ENCODE data around the gene HPCAL1. TPM values are rescaled to one million over a fixed set of nuclear protein-coding genes. Genes with fewer than 3 reads are reported as not detected.

HPCAL1 gene
- total RNA-seq, 1 experiment from 2014 or later: 26.9 TPM

DNA sequence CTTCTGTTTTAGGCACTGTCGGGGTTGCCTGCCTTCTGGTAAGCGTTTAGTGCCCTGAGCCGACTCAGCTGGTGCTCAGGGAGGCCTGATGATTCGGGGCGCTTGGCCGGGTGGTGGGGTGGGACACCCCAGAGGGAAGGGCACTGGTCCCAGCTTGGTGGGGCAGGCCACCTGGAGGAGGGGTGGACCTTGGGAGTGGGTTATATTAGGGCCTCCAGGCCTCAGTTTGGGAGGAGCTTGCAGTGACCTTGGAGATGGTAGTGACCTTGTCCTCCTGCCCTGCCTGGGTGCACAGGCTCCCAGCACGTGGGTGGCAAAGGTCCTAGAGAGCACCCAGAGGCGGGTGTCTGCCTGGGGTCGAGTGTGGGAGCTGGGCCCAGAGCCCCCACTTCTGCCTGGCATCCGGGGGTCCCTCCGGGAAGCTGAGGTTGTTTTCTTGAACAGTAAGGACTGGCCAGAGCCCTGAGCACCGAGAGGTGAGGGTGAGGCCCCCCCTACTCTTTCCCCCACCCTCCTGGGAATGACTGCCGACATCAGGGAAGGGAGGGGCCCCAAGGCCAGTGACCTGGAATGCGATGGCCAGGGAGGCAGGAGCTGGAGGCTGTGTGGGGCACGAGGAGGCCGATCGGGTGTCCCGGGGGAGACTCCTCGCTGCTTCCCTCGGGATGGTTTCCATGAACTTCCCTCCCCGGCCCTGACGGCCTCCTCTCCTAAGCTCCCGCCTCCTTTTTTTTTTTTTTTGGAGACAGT is 61.3 kb downstream of the HPCAL1 start:
- peaks cover 7% of the 10 kb centered on the region for H3K4me1 Mint-ChIP-seq (ENCODE audit: low read depth, unreplicated experiment)
- H3K27ac Mint-ChIP-seq (ENCODE audit: unreplicated experiment): no peak overlapping the region
- no TSS peak for BruUV-seq (replicated peaks)
- TF ChIP-seq CTCF (IDR thresholded peaks at IDR 0.05; ENCODE audit: insufficient read depth in 1 of 2, low read depth in 1 of 2, low read length in 1 of 2, severe bottlenecking in 1 of 2, unreplicated experiment in 1 of 2): no peak
- no peak overlapping the region for H3K4me3 Mint-ChIP-seq (ENCODE audit: unreplicated experiment)
- Histone ChIP-seq H3K9me3 (no peaks in the 10 kb centered on the region), H3K4me3 (ENCODE audit: low read depth, low read length) (no peak overlapping the region), H3K27me3 (replicated peaks; ENCODE audit: control insufficient read depth, insufficient read depth, low read length) (no peaks in the 10 kb centered on the region), H3K36me3 (ENCODE audit: control insufficient read depth, insufficient read depth, low read length) (no peaks in the 10 kb centered on the region), H3K4me1 (peaks cover 12% of the 10 kb centered on the region)
- peaks cover 6% of the 10 kb centered on the region for H3K36me3 Mint-ChIP-seq (ENCODE audit: insufficient read depth, unreplicated experiment)
- intact Hi-C loops (cut with micrococcal nuclease; ENCODE audit: unreplicated experiment): no loop called here
- ChIA-PET POLR2A (interaction anchor here (0.9 kb wide), 1 partner anchor 63 kb away, joined by 3 read pairs; no protein-coding TSS in a partner anchor), CTCF (no interaction called here)
- no peaks in the 10 kb centered on the region for H3K9me3 Mint-ChIP-seq (ENCODE audit: unreplicated experiment)
- DNase-seq: no peak
- no peaks in the 10 kb centered on the region for H3K27me3 Mint-ChIP-seq (ENCODE audit: insufficient read depth, unreplicated experiment)

DNA sequence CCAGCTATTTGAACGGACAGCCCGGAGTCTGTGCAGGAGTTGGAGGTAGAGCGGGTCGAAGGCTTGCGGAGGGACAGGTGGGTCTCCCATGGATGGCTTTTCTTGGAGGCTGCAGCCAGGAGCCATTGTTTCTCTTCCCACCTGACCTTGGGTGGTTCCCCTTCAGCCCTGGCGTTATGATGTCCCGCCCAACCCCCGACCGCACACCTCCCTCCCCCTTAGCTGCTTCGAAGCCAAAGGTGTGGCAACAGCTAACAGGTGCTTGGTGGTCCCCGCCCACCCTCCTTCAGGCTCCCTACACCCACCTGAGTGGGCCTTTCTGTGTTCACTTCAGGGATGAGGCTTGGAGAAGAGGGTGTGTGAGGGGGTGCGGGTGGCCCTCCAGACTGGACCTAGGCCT is 62.7 kb downstream of the HPCAL1 start:
- POLR2A ChIA-PET: no interaction called here
- no TSS peak for BruUV-seq (replicated peaks)

More for the DNA sequence above, 62.7 kb downstream of the HPCAL1 start:
- Mint-ChIP-seq H3K27ac (ENCODE audit: unreplicated experiment) (no peak overlapping the region), H3K36me3 (ENCODE audit: insufficient read depth, unreplicated experiment) (peaks cover 6% of the 10 kb centered on the region), H3K4me1 (ENCODE audit: low read depth, unreplicated experiment) (peaks cover 20% of the 10 kb centered on the region), H3K27me3 (ENCODE audit: insufficient read depth, unreplicated experiment) (no peaks in the 10 kb centered on the region), H3K4me3 (ENCODE audit: unreplicated experiment) (no peak overlapping the region), H3K9me3 (ENCODE audit: unreplicated experiment) (no peaks in the 10 kb centered on the region)
- CTCF ChIA-PET: no interaction called here
- Histone ChIP-seq H3K9me3 (no peaks in the 10 kb centered on the region), H3K4me3 (ENCODE audit: low read depth, low read length) (no peak overlapping the region), H3K27me3 (replicated peaks; ENCODE audit: control insufficient read depth, insufficient read depth, low read length) (no peaks in the 10 kb centered on the region), H3K36me3 (ENCODE audit: control insufficient read depth, insufficient read depth, low read length) (no peaks in the 10 kb centered on the region), H3K4me1 (peaks cover 17% of the 10 kb centered on the region)
- intact Hi-C loops (cut with micrococcal nuclease; ENCODE audit: unreplicated experiment): loop anchor here (5.0 kb wide), 1 partner anchor 33 kb away; no protein-coding TSS in a partner anchor
- no peak for TF ChIP-seq CTCF (IDR thresholded peaks at IDR 0.05; ENCODE audit: insufficient read depth in 1 of 2, low read depth in 1 of 2, low read length in 1 of 2, severe bottlenecking in 1 of 2, unreplicated experiment in 1 of 2)
- no peak for DNase-seq

Data from Caco-2 (cell line).